HG02973 (cell line): ENCODE measurements around the gene STAG1.
"Not testable (repeated sequence)": the region's sequence is repeated elsewhere in the genome, so short reads cannot be mapped to it uniquely, and the experiment has no call there.

Experiments used
- ATAC-seq: cut with Tn5 transposase; IDR thresholded peaks from one replicate; pipeline ENCODE4 v1.9.1; 2021; ENCODE audit warnings: moderate library complexity; ENCODE audit not compliant: unreplicated experiment

Gene STAG1

GRCh38 chr3:136428167-136428566, 324.0 kb downstream of the STAG1 start:
- no peak for ATAC-seq

- no peak for ATAC-seq
These were observed 324.9 kb downstream of the STAG1 start for GRCh38 chr3:136427236-136427635.

DNA sequence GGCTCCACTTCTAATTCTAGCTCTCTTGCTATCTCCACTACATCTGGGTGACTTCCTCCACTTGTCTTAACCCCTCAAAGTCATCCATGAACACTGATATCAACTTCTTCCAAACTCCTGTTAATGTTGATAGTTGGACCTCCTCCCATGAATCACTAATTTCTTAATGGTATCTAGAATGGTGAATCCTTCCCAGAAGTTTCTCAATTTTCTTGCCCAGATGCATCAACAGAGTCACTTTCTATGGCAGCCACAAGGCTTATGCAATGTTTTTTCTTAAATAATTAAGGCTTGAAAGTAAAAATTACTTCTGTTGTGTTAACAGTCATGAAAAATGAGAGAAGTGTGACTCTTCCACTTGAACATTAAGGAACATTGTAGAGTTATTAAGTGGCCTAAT, 337.7 kb downstream of the STAG1 start:
- ATAC-seq = no peak

GRCh38 chr3:136412307-136412706, 339.9 kb downstream of the STAG1 start:
- no peak for ATAC-seq

DNA sequence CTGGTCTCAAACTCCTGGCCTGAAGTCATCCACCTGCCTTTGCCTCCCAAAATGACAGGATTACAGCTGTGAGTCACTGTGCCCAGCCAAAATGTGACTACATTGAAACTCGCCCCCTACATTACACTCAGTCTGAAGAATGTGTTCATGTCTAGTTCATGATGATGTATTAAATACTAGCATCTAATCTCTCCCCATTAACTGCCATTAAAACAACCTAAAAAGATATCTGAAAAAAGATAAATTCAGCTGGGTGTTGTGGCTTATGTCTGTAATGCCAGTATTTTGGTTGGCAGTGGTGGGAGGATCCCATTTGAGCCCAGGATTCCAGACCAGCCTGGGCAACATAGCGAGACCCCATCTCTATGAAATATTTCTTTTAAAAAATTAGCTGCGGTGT, 342.6 kb downstream of the STAG1 start:
- ATAC-seq = no peak

DNA sequence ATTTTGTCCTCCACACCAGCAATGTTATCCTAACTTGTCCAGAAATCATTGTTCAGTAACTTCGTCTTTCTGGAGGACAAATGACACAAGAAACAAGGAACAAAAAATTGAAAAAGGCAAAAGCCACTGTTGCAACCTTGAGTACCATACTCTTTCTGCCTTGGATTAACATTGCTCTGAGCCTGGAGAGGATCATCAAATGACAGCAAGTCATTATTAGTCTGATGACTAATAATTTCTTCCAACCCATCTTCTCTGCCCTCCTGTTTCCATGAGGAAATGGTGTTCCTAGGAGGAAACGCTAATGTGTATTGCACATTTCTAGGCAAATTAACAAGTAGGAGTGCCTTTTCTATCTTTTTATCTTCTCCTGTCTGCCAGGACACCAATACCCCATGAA, 348.1 kb downstream of the STAG1 start:
- ATAC-seq = no peak

- no peak for ATAC-seq
These were observed 355.3 kb downstream of the STAG1 start for GRCh38 chr3:136396916-136397315.

- ATAC-seq = no peak
These were observed 361.6 kb downstream of the STAG1 start for GRCh38 chr3:136390574-136390973.

DNA sequence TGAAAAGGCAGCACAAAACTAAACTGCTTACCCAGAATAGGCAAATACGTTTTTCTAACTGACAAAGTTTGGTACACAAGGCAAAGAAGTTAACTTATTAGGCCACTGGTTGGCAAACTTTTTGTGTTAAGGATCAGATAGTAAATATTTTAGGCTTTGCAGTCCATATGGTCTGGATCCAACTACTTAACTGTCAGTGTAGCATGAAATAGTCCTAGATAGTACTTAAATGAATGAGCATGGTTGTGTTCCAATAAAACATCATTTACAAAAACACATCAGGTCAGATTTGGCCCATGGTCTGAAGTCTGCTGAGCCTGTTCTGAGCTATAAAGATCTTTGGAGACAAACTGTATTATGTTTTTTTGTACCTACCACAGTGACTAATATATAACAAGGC, 365.1 kb downstream of the STAG1 start:
- ATAC-seq = no peak

DNA sequence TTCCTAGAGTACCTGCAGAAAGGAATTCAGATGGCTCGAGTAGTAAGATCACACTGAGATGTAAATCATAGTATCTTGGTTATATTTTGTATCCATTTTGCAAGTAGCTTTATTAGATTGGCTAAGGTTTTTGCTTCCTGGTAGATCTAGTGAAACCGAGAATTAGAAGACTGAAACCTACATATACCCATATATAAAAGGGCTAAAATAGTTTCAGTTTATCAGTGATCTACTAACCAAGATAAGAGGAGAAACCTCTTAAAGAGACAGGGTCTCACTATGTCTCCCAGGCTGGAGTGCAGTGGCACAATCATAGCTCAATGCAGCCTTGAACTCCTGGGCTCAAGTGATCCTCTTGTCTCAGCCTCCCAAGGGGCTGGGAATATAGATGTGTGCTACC, 366.7 kb downstream of the STAG1 start:
- ATAC-seq = peak; percentile 63

- ATAC-seq = no peak
These were observed 371.1 kb downstream of the STAG1 start for GRCh38 chr3:136381051-136381450.

GRCh38 chr3:136380530-136380929, 371.6 kb downstream of the STAG1 start:
- no peak for ATAC-seq

GRCh38 chr3:136378011-136378410, 374.2 kb downstream of the STAG1 start:
- no peak for ATAC-seq

DNA sequence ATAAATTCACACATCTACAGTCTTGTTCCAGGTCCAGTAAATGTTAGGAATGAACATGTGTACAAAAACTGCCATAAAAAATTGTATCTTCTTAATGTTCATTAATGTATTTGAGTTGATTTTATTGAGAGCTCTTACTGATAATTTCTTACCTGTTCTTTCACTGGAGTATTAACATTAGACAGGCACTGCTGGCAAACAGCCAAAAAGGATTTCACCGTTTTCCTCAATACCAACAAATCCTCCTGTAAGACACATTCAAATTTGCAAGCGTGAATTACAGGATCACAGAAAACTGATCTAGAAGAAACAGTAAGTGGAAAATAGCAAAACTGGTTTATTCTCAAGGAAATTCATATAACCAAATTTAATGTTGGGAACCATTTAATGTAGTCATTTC, 374.7 kb downstream of the STAG1 start:
- no peak for ATAC-seq

DNA sequence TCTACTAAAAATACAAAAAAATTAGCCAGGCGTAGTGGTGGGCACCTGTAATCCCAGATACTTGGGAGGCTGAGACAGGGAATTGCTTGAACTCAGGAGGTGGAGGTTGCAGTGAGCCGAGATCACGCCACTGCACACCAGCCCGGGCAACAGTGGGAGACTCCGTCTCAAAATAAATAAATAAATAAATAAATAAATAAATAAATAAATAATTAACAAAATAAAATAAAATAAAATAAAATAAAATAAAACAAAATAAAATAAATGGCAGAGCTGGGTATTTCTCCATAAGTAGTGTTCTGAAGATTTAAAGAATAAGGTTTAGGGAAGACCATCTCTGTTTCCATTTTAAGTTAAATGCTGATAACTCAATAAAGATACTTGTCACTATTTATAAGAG, 376.4 kb downstream of the STAG1 start:
- ATAC-seq = not testable (repeated sequence)

- no peak for ATAC-seq
These were observed 385.9 kb downstream of the STAG1 start for GRCh38 chr3:136366289-136366688.

DNA sequence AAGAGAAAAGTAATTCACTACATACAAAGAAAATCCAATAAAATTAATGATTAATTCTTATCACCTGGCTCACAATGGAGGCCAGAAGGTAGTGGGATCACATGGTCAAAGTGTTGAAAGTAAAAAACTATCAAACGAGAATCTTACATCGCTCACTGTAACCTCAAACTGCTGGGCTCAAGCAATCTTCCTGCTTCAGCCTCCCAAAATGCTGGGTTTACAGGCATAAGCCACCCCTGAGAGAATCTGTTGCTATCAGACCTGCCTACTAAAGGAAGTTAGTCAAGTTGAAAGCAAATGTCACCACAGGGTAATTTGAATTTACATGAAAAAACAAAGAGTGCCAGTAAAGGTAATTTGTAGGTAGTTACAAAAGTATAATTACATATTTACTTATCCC, 398.7 kb downstream of the STAG1 start:
- peak; percentile 69 for ATAC-seq

- ATAC-seq = no peak
These were observed 400.3 kb downstream of the STAG1 start for GRCh38 chr3:136351905-136352304.

DNA sequence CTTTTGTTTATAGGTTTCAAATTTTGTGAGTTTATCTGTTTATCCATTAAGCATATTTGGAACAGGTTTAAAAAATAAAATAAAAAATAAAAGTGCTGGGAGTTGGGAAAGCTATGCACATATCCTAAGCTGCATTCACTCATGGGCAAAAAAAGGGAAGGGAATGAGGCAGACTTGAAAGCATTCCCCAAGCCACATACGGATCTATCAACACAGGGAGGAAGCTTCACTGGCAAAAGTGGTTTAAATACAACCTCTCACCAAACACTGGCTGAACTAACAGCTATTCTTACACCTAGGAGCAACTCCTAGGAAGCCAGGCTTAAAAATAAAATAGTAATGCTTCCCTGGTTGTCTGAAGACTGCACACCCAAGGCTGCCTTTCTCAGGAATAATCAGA, 400.8 kb downstream of the STAG1 start:
- ATAC-seq = no peak

DNA sequence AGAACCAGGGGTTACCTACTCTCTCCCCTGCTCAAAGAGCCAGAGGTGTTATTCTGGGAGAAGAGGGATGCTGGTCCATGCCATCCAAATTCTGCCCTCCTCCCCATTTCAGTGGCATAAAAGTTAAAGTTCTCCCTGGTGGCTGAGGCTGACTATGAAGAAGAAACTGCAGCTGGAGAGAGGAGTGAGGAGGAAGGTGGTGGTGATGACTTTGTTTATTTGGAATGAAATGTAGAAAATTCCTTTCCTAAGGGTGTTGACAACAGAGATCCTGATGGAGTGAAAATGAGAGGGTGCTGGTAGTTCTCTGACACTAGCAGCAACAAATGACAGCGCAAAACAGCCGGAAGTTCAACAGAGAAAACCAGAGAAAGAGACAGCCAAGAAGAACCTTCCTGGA, 401.6 kb downstream of the STAG1 start:
- no peak for ATAC-seq

- ATAC-seq = no peak
These were observed 402.0 kb downstream of the STAG1 start for GRCh38 chr3:136350132-136350531.

DNA sequence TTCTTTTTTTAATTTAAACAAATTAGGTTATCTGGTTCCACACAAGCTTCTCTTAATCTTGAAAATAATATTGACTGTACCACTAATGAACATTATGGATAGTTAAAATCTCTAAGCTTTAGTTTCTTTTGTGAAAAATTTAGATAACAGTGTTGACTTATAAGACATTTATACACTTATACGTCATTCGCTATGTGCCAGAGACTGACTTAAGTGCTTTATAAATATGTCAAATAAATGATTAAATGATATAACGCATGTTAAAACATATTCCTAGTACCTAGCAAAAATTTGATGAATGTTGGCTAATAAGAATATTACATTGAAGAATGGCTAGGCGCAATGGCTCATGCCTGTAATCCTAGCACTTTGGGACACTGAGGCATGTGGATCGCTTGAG, 405.7 kb downstream of the STAG1 start:
- no peak for ATAC-seq

DNA sequence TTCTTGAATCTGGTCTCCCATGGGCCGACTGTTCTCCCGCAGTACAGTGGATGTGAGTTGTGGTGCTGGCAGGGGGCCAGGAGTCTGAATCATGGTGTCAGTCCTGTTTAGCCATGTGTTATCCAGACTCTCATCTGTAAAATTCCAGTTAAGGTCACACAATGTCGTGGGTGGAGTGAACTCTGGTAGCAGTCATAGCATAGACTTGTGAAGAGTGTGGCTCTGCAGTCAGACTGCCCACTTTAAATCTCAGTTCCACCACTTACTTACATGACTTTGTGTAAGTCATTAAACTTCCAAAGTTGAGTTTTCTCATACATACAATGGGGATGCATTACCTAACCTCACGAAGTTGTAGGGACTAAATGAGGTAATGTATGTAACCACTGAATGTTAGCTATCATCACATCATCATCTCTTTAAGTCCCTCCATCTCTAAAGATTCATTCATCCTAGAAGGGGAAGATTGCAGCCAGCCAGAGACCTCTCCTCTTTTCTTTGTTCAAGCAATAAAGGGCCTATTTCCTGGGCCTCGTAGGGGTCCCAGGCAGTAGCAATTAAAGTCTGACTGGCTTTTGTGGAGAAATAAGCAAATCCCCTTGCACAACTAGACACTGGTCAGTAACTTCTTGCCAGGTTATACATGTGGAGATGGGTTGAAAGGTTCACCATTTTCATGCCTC, 408.2 kb downstream of the STAG1 start:
- ATAC-seq = no peak
